Endometrial microvascular endothelial cells (primary cell): ENCODE measurements around the gene RTN1. TPM values are rescaled to one million over a fixed set of nuclear protein-coding genes. Genes with fewer than 3 reads are reported as not detected.

Experiments used
- in situ Hi-C: cut with HindIII; loops from 2 replicates; pipeline ENCODE4 v1.10.0; 2017; ENCODE audit warnings: low sequenced_read_pairs, low pct_unique_long_range_greater_than_20kb; ENCODE audit errors: inconsistent ontology term
- total RNA-seq: library from RNA; depleted of rRNA; stranded (reverse); fragments of >200 nt; gene quantifications from one replicate; pipeline ENCODE4 v1.2.3, GENCODE V29; 2015; ENCODE audit errors: inconsistent ontology term

RTN1 gene
- total RNA-seq, 1 donor from 2014 or later: 14.0 TPM

GRCh38 chr14:59754256-59754655, 116.3 kb downstream of the RTN1 start:
- in situ Hi-C loops: no loop called here

GRCh38 chr14:59753512-59753911, 117.1 kb downstream of the RTN1 start:
- in situ Hi-C loops: no loop called here

DNA sequence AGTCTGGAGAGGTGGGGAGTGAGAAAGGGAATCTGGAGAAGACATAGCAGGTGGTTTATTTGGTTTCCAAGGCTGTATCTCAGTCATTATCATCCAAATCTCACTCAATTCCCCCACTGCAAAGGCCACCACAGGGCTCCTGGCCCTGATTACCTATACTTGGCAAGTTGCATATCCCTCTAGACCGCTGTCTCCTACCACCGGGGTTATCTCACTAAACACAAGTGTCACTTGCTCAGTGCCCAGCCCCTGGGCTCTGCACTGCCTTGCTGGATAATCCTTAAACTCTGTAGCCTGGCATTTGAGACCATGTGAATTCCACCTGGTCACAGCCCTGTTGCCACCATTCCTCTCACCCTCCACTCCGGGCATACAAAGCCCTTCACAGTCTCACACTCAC, 119.0 kb downstream of the RTN1 start:
- in situ Hi-C loops: no loop called here

DNA sequence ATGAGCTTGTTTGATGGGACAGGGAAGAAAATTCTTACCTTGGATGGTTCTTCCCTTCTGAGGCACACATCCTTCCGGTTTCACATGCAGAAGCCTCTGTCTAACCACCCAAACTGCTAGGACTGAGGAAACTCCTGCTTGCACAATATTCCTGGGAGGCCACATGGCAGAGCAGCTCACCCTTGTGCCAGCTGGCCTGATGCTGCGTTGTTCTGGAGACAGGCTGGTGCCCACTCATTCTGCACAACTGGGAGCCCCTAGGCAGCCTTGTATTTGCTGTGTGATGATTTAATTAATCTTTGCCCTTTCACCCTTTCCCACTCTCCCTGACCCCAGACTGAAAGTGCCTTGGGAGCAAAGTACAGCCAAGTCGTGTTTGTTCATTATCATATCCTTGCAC, 130.8 kb downstream of the RTN1 start:
- in situ Hi-C loops: no loop called here

GRCh38 chr14:59728304-59728703, 142.3 kb downstream of the RTN1 start:
- in situ Hi-C loops: no loop called here

GRCh38 chr14:59727073-59727661, 143.4 kb downstream of the RTN1 start:
- in situ Hi-C loops: no loop called here

GRCh38 chr14:59711080-59711479, 159.5 kb downstream of the RTN1 start:
- in situ Hi-C loops: no loop called here

GRCh38 chr14:59707778-59708561, 162.6 kb downstream of the RTN1 start:
- in situ Hi-C loops: no loop called here

DNA sequence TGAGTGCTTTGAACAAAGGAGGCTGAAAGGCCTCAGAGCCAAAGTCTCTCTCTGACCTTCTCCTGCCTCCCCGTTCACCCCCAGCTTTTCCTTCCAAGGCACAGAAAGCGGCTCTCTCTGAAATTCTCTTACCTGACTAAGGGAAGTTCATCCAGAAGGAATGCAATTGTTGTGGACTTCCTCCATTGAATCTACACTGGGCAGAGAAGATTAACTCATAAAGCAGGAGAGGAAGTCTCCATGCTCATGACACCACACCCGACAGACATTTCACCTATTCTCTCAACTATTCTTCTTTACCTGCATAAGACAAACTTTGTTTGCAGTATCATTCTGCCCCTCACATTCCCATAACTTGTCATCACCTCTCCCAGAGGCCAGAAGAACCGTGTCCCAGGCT, 164.7 kb downstream of the RTN1 start:
- in situ Hi-C loops: no loop called here

- in situ Hi-C loops: no loop called here
These were observed 165.3 kb downstream of the RTN1 start for GRCh38 chr14:59705245-59705644.

- in situ Hi-C loops: no loop called here
These were observed 166.4 kb downstream of the RTN1 start for GRCh38 chr14:59704054-59704645.

DNA sequence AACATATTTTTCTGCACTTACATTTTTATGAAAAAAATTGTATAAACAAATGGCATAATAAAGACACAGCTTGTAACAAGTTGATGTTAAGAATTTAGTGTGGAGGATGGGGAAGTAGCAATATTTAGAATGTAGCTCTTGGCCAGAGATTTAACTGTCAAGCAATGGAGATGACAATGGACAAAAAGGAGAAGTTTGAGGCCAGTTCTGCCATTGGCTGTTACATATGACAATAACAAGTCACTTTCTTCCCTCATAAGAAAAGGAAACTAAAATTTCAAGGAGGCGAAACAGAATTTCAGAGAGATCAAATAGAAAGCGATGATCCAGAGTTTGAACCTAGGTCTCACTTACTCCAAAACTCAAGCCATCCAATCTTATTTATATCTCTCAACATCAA, 171.1 kb downstream of the RTN1 start:
- in situ Hi-C loops: no loop called here

DNA sequence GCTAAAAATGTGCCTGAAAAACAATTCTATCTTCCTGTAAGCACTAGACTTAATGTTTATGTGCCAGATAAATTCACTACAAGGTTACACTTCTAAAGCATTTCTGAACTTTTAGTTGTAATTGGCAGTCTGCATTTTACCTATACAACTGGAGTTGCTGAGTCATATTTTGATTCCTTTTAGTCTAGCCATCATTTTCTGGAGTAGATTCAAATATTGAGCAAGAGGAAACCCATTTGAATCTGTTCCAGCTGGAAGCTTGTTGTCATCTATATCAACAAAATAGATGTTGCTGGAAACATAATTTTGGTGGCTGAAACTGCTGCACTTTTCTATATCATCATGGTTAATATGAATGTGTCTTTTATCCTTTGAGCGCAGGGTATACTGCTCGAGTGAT, 171.8 kb downstream of the RTN1 start:
- in situ Hi-C loops: no loop called here

GRCh38 chr14:59695198-59695597, 175.4 kb downstream of the RTN1 start:
- in situ Hi-C loops: no loop called here

DNA sequence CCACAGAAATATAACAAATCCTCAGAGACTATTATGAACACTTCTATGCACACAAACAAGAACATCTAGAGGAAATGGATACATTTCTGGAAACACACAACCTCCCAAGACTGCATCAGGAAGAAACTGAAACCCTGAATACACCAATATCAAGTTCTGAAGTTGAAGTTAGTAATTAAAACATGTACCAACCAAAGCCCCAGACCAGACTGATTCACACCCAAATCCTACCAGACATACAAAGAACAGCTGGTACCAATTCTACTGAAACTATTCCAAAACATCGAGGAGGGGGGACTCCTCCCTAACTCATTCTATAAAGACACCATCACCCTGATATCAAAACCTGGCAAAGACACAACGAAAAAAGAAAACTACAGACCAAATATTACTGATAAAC, 179.3 kb downstream of the RTN1 start:
- in situ Hi-C loops: no loop called here

DNA sequence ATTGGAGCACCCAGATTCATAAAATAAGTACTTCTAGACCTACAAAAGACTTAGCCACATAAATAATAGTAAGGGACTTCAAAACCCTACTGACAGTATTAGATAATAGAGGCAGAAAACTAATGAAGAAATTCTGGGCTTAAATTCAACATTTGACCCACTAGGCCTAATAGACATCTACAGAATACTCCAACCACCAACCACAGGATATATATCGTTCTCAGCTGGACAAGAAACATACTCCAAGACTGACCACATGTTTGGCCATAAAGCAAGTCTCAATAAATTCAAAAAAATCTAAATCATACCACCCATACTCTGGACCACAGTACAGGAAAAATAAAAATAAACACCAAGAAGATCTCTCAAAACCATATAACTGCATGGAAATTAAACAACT, 180.2 kb downstream of the RTN1 start:
- in situ Hi-C loops: no loop called here

- in situ Hi-C loops: no loop called here
These were observed 182.1 kb downstream of the RTN1 start for GRCh38 chr14:59688224-59689170.

GRCh38 chr14:59687663-59688062, 182.9 kb downstream of the RTN1 start:
- in situ Hi-C loops: no loop called here

DNA sequence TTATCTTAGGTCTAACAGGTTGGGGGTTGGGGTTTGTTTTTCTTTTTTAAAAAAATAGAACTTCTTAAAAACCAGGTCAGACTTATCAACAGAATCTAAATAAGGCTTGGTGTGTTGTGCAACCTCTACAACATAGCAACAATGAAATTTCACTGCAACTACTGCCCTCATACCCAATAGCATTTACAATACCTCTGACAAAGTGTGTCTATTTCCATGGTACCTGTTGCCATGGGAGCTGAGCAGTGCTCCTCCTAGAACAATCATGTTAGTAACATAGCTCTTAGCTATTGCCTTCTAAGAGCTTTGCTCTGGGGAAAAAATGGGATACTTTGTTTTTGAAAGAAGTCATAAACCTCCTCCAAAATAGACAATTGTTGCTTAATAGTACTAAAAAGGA, 190.7 kb downstream of the RTN1 start:
- in situ Hi-C loops: no loop called here
